SK-N-SH treated with all-trans-retinoic acid at 6 μM for 48 hours (cell line): Measurements from ENCODE around the gene SLX9.

ENCODE experiments used
- ARNTL ChIP-seq: fragments of 450-650 bp; formaldehyde crosslinking; IDR thresholded peaks from 2 replicates; pipeline ENCODE4 v1.5.0; 2020; ENCODE audit warnings: low read depth, mild to moderate bottlenecking, moderate library complexity, borderline replicate concordance
- BACH2 ChIP-seq: fragments of 250-450 bp; sonication (Bioruptor Pico); IDR thresholded peaks from 2 replicates; pipeline ENCODE4 v1.9.0; 2021; ENCODE audit warnings: mild to moderate bottlenecking, borderline replicate concordance
- CSDC2 ChIP-seq: fragments of 250-450 bp; sonication (Bioruptor Pico); IDR thresholded peaks from 2 replicates; pipeline ENCODE4 v1.5.0; 2020; ENCODE audit warnings: mild to moderate bottlenecking, moderate library complexity
- OSR1 ChIP-seq: fragments of 250-450 bp; sonication (Bioruptor Pico); IDR thresholded peaks from 2 replicates; pipeline ENCODE4 v1.8.0; 2022; ENCODE audit warnings: moderate library complexity, mild to moderate bottlenecking, inconsistent platforms
- PPARA ChIP-seq: fragments of 250-450 bp; sonication (Bioruptor Pico); IDR thresholded peaks from 2 replicates; pipeline ENCODE4 v1.5.0; 2020; ENCODE audit warnings: mild to moderate bottlenecking, borderline replicate concordance
- RARB ChIP-seq: fragments of 250-450 bp; sonication (Bioruptor Pico); IDR thresholded peaks from 2 replicates; pipeline ENCODE4 v1.8.0; 2021; ENCODE audit warnings: mild to moderate bottlenecking, moderate library complexity
- ZFP3 ChIP-seq: fragments of 250-450 bp; sonication (Bioruptor Pico); IDR thresholded peaks from 2 replicates; pipeline ENCODE4 v1.5.0; 2020; ENCODE audit warnings: mild to moderate bottlenecking, moderate library complexity
- ZFP30 ChIP-seq: fragments of 450-650 bp; formaldehyde crosslinking; IDR thresholded peaks from 2 replicates; pipeline ENCODE4 v1.5.0; 2022; ENCODE audit warnings: mild to moderate bottlenecking, moderate library complexity
- TF ChIP-seq, protein P1 (sequence below): fragments of 250-450 bp; sonication (Bioruptor Pico); IDR thresholded peaks from 2 replicates; pipeline ENCODE4 v1.8.0; 2020; ENCODE audit warnings: mild to moderate bottlenecking, moderate library complexity, borderline replicate concordance

DNA sequence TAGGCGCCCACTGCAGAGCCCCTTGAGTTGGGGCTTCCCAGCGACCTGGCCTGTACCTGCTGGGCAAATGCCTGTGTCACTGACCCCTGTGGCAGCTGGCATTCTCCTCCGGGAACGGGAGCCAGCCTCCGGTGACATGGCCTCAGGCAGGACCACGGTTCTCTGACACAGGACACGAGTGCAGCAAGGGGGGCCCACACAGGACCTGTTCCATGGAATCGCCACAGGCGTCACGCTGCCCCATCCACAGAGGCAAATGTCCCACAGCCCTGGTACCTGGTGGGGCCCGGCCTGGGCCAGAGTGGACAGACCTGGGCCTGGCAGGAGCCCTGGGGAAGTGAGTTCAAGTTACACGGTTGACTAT is 21.7 kb upstream of the SLX9 start:
- no peak for TF ChIP-seq ZFP3 (CRISPR knock-in tag)
- TF ChIP-seq ARNTL (CRISPR knock-in tag), result no peak
- TF ChIP-seq ZFP30 (CRISPR knock-in tag), result no peak
- no peak for TF ChIP-seq RARB (CRISPR knock-in tag)
- no peak for TF ChIP-seq OSR1 (CRISPR knock-in tag)
- TF ChIP-seq, protein P1, sequence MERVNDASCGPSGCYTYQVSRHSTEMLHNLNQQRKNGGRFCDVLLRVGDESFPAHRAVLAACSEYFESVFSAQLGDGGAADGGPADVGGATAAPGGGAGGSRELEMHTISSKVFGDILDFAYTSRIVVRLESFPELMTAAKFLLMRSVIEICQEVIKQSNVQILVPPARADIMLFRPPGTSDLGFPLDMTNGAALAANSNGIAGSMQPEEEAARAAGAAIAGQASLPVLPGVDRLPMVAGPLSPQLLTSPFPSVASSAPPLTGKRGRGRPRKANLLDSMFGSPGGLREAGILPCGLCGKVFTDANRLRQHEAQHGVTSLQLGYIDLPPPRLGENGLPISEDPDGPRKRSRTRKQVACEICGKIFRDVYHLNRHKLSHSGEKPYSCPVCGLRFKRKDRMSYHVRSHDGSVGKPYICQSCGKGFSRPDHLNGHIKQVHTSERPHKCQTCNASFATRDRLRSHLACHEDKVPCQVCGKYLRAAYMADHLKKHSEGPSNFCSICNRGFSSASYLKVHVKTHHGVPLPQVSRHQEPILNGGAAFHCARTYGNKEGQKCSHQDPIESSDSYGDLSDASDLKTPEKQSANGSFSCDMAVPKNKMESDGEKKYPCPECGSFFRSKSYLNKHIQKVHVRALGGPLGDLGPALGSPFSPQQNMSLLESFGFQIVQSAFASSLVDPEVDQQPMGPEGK, result no peak
- no peak for TF ChIP-seq CSDC2 (CRISPR knock-in tag)
- TF ChIP-seq PPARA (CRISPR knock-in tag), result no peak
- no peak for TF ChIP-seq BACH2
